Brain microvascular endothelial cell (primary cell): ENCODE results near the gene TANGO6.
A peak's percentile ranks its signal among the peaks of the same experiment; 100 is the strongest.
"Not testable (repeated sequence)": the region's sequence is repeated elsewhere in the genome, so short reads cannot be mapped to it uniquely, and the experiment has no call there.

ENCODE experiments used
- DNase-seq: peaks from one replicate; pipeline ENCODE4 v3.0.0-alpha.2; 2020
- H3K27ac ChIP-seq: fragments of 250-450 bp; sonication (Bioruptor Pico); 2 replicates; pipeline ENCODE4 v1.5.1; 2020; ENCODE audit warnings: mild to moderate bottlenecking, moderate library complexity
- H3K27me3 ChIP-seq: fragments of 250-450 bp; sonication (Bioruptor Pico); replicated peaks from 2 replicates; pipeline ENCODE4 v1.5.1; 2020; ENCODE audit warnings: mild to moderate bottlenecking
- H3K36me3 ChIP-seq: fragments of 250-450 bp; sonication (Bioruptor Pico); replicated peaks from 2 replicates; pipeline ENCODE4 v1.5.1; 2020; ENCODE audit warnings: mild to moderate bottlenecking
- H3K4me3 ChIP-seq: 2 replicates; pipeline ENCODE4 v1.5.1; 2011; ENCODE audit warnings: low read depth, mild to moderate bottlenecking, control low read depth, low read length, moderate library complexity
- CTCF ChIP-seq: IDR thresholded peaks from 2 replicates; pipeline ENCODE4 v1.5.1; 2011; ENCODE audit warnings: low read depth, mild to moderate bottlenecking, moderate library complexity, low read length, control low read depth, inconsistent platforms; ENCODE audit errors: missing control alignments
- in situ Hi-C: cut with HindIII; loops from 2 replicates; pipeline ENCODE4 v1.10.0; 2017; ENCODE audit warnings: low sequenced_read_pairs, low pct_ligation_motif_present

TANGO6 gene

GRCh38 chr16:68985855-68986254 lies 142.5 kb downstream of the TANGO6 start:
- no peak for TF ChIP-seq CTCF
- no peaks in the 10 kb centered on the region for H3K27me3 ChIP-seq
- DNase-seq: peak; percentile 50
- H3K4me3 ChIP-seq: no peak overlapping the region
- in situ Hi-C loops: no loop called here
- H3K36me3 ChIP-seq: no peaks in the 10 kb centered on the region
- H3K27ac ChIP-seq: peak overlapping the region; percentile 9

- no peaks in the 10 kb centered on the region for H3K27me3 ChIP-seq
- no peak for TF ChIP-seq CTCF
- no peak for DNase-seq
- H3K36me3 ChIP-seq: no peaks in the 10 kb centered on the region
- H3K4me3 ChIP-seq: no peak overlapping the region
- in situ Hi-C loops: no loop called here
- H3K27ac ChIP-seq: no peak overlapping the region
These were observed 144.6 kb downstream of the TANGO6 start for GRCh38 chr16:68987734-68988457.

GRCh38 chr16:68990172-68990845 lies 147.0 kb downstream of the TANGO6 start:
- in situ Hi-C loops, H3K4me3 ChIP-seq, H3K27ac ChIP-seq, H3K36me3 ChIP-seq, DNase-seq, H3K27me3 ChIP-seq: not testable (repeated sequence)
- TF ChIP-seq CTCF: peak; percentile 25

- no peaks in the 10 kb centered on the region for H3K36me3 ChIP-seq
- H3K4me3 ChIP-seq: no peak overlapping the region
- H3K27ac ChIP-seq: no peak overlapping the region
- no peaks in the 10 kb centered on the region for H3K27me3 ChIP-seq
- in situ Hi-C loops: no loop called here
- TF ChIP-seq CTCF: no peak
- DNase-seq: no peak
These were observed 147.7 kb downstream of the TANGO6 start for GRCh38 chr16:68991075-68991474.

GRCh38 chr16:68992521-68992920 lies 149.2 kb downstream of the TANGO6 start:
- peak; percentile 50 for DNase-seq
- Histone ChIP-seq H3K4me3 (no peak overlapping the region), H3K27ac (peak overlapping the region; percentile 79), H3K36me3 (no peaks in the 10 kb centered on the region), H3K27me3 (no peaks in the 10 kb centered on the region)
- TF ChIP-seq CTCF: no peak
- in situ Hi-C loops: no loop called here
